GM10248 (cell line): ENCODE measurements around the gene HYCC1.

ENCODE experiments used
- CTCF ChIA-PET: fragments of 300-600 bp; sonication (Branson Sonifier 250); formaldehyde crosslinking; extraction: SDS; loops from one replicate; lab custom pipeline; 2021; ENCODE audit warnings: antibody characterized with exemption; lab: Yijun Ruan, JAX
- POLR2A ChIA-PET: fragments of 350-650 bp; sonication (Branson Sonifier 250); formaldehyde crosslinking; extraction: SDS; loops from one replicate; lab custom pipeline; 2020; ENCODE audit warnings: antibody characterized with exemption; lab: Yijun Ruan, JAX
- DNase-seq: peaks from one replicate; pipeline ENCODE4 v3.0.0; 2012; ENCODE audit errors: extremely low spot score
- TF ChIP-seq, protein P1 (sequence below): IDR thresholded peaks from 2 replicates; pipeline ENCODE4 v1.5.1; 2012; ENCODE audit warnings: mild to moderate bottlenecking, low read depth; ENCODE audit errors: extremely low read depth, missing control alignments, control extremely low read depth

HYCC1 gene

DNA sequence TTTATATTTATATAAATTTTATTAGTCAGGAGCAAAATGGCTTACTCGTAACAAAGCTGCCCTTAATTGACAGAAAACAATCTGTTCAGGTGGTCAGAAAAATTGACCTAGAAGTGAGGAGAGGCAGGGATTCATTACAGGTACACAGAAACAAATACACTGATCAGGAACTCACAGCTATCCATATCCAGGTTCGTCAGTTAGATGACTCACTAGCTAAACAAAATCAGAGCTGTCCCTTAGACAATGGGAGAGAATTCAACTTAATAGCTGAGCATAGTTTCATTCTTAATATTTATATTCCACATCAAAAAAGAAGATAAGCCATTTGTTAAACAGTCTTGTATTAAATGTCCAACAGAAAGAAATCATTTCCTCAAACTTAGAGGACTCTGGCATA is 41.7 kb downstream of the HYCC1 start:
- DNase-seq: no peak
- ChIA-PET CTCF (interaction anchor here (1.0 to 1.8 kb wide), 4 partner anchors 9 to 99 kb away, joined by 3 to 5 read pairs (median 4); no protein-coding TSS in a partner anchor), POLR2A (no interaction called here)
- TF ChIP-seq, protein P1, sequence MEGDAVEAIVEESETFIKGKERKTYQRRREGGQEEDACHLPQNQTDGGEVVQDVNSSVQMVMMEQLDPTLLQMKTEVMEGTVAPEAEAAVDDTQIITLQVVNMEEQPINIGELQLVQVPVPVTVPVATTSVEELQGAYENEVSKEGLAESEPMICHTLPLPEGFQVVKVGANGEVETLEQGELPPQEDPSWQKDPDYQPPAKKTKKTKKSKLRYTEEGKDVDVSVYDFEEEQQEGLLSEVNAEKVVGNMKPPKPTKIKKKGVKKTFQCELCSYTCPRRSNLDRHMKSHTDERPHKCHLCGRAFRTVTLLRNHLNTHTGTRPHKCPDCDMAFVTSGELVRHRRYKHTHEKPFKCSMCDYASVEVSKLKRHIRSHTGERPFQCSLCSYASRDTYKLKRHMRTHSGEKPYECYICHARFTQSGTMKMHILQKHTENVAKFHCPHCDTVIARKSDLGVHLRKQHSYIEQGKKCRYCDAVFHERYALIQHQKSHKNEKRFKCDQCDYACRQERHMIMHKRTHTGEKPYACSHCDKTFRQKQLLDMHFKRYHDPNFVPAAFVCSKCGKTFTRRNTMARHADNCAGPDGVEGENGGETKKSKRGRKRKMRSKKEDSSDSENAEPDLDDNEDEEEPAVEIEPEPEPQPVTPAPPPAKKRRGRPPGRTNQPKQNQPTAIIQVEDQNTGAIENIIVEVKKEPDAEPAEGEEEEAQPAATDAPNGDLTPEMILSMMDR: no peak

- ChIA-PET POLR2A (no interaction called here), CTCF (no interaction called here)
- TF ChIP-seq, protein P1: no peak
- DNase-seq: no peak
Observed at GRCh38 chr7:22969010-22969431, 44.9 kb downstream of the HYCC1 start.
